H9 (cell line): ENCODE measurements around the gene CD200. TPM values are rescaled to one million over a fixed set of nuclear protein-coding genes. Genes with fewer than 3 reads are reported as not detected.

Source experiments
- DNase-seq: peaks from one replicate; pipeline ENCODE4 v3.0.0-alpha.2; 2017
- H2AFZ ChIP-seq: one replicate; pipeline ENCODE4 v1.6.1; 2013; ENCODE audit warnings: mild to moderate bottlenecking, low read length, control low read depth, moderate library complexity
- H2AK5ac ChIP-seq: 2 replicates; pipeline ENCODE4 v1.6.1; 2013; ENCODE audit warnings: low read length, control low read depth, mixed read lengths; ENCODE audit not compliant: insufficient read length
- H2BK120ac ChIP-seq: one replicate; pipeline ENCODE4 v1.6.1; 2013; ENCODE audit warnings: low read depth, mild to moderate bottlenecking, low read length, control low read depth, inconsistent platforms; ENCODE audit not compliant: poor library complexity, severe bottlenecking
- H2BK12ac ChIP-seq: 2 replicates; pipeline ENCODE4 v1.6.1; 2013; ENCODE audit warnings: low read length, control low read depth, mixed read lengths, low read depth; ENCODE audit not compliant: insufficient read length
- H2BK15ac ChIP-seq: 2 replicates; pipeline ENCODE4 v1.6.1; 2013; ENCODE audit warnings: low read depth, low read length, control low read depth
- H2BK20ac ChIP-seq: one replicate; pipeline ENCODE4 v1.6.1; 2013; ENCODE audit warnings: low read depth, mild to moderate bottlenecking, low read length, control low read depth, inconsistent platforms; ENCODE audit not compliant: poor library complexity, severe bottlenecking
- H2BK5ac ChIP-seq: 2 replicates; pipeline ENCODE4 v1.6.1; 2013; ENCODE audit warnings: low read length, control low read depth, mixed read lengths; ENCODE audit not compliant: insufficient read length
- H3K14ac ChIP-seq: 2 replicates; pipeline ENCODE4 v1.6.1; 2013; ENCODE audit warnings: low read length, control low read depth; ENCODE audit not compliant: insufficient read depth
- H3K18ac ChIP-seq: 2 replicates; pipeline ENCODE4 v1.6.1; 2013; ENCODE audit warnings: low read depth, mild to moderate bottlenecking, mixed read lengths, low read length, control low read depth; ENCODE audit not compliant: insufficient read length
- H3K23ac ChIP-seq: 2 replicates; pipeline ENCODE4 v1.6.1; 2013; ENCODE audit warnings: low read length, control low read depth, mixed read lengths, low read depth; ENCODE audit not compliant: insufficient read length
- H3K23me2 ChIP-seq: 2 replicates; pipeline ENCODE4 v1.6.1; 2013; ENCODE audit warnings: low read depth, mild to moderate bottlenecking, mixed read lengths, low read length, control low read depth; ENCODE audit not compliant: insufficient read length, poor library complexity, severe bottlenecking
- H3K27ac ChIP-seq: 2 replicates; pipeline ENCODE4 v1.5.1; 2013; ENCODE audit warnings: low read length, control low read depth, mixed read lengths, low read depth; ENCODE audit not compliant: insufficient read length
- H3K27me3 ChIP-seq: 2 replicates; pipeline ENCODE4 v1.6.1; 2013; ENCODE audit warnings: low read length, control low read depth, inconsistent platforms; ENCODE audit not compliant: insufficient read depth
- H3K4ac ChIP-seq: 2 replicates; pipeline ENCODE4 v1.6.1; 2013; ENCODE audit warnings: low read depth, mild to moderate bottlenecking, control low read depth, inconsistent platforms, low read length, moderate library complexity
- H3K4me1 ChIP-seq: 2 replicates; pipeline ENCODE4 v1.6.1; 2013; ENCODE audit warnings: low read length, control low read depth, inconsistent platforms; ENCODE audit not compliant: insufficient read depth
- H3K4me2 ChIP-seq: 2 replicates; pipeline ENCODE4 v1.6.1; 2013; ENCODE audit warnings: low read length, control low read depth, mixed read lengths; ENCODE audit not compliant: insufficient read length, insufficient read depth
- H3K56ac ChIP-seq: 2 replicates; pipeline ENCODE4 v1.6.1; 2013; ENCODE audit warnings: low read depth, mild to moderate bottlenecking, mixed read lengths, low read length, control low read depth; ENCODE audit not compliant: insufficient read length
- H3K79me1 ChIP-seq: 2 replicates; pipeline ENCODE4 v1.6.1; 2013; ENCODE audit warnings: low read depth, mild to moderate bottlenecking, moderate library complexity, low read length, control low read depth, inconsistent platforms; ENCODE audit not compliant: insufficient read depth, poor library complexity, severe bottlenecking
- H3K79me2 ChIP-seq: 2 replicates; pipeline ENCODE4 v1.6.1; 2013; ENCODE audit warnings: low read length, control low read depth, inconsistent platforms; ENCODE audit not compliant: insufficient read depth
- H3K9ac ChIP-seq: 2 replicates; pipeline ENCODE4 v1.6.1; 2013; ENCODE audit warnings: low read length, control low read depth, mixed read lengths; ENCODE audit not compliant: insufficient read length; ENCODE audit errors: extremely low read depth
- H3K9me3 ChIP-seq: one replicate; pipeline ENCODE4 v1.6.1; 2013; ENCODE audit warnings: low read depth, low read length, inconsistent platforms; ENCODE audit not compliant: control insufficient read depth
- H3T11ph ChIP-seq: one replicate; pipeline ENCODE4 v1.6.1; 2013; ENCODE audit warnings: mild to moderate bottlenecking, low read length, control low read depth, inconsistent platforms
- H4K20me1 ChIP-seq: one replicate; pipeline ENCODE4 v1.6.1; 2013; ENCODE audit not compliant: control insufficient read depth, insufficient read length, insufficient read depth
- H4K5ac ChIP-seq: 2 replicates; pipeline ENCODE4 v1.6.1; 2013; ENCODE audit warnings: low read depth, mild to moderate bottlenecking, mixed read lengths, low read length, control low read depth; ENCODE audit not compliant: insufficient read length
- H4K8ac ChIP-seq: replicated peaks from 2 replicates; pipeline ENCODE4 v1.6.1; 2013; ENCODE audit warnings: low read length, control low read depth, mixed read lengths, low read depth; ENCODE audit not compliant: insufficient read length
- H4K91ac ChIP-seq: 2 replicates; pipeline ENCODE4 v1.6.1; 2013; ENCODE audit warnings: low read depth, mild to moderate bottlenecking, moderate library complexity, mixed read lengths, low read length, control low read depth; ENCODE audit not compliant: insufficient read length
- H3K27ac Mint-ChIP-seq, 3 experiments: 2 replicates in 2 of 3; 3 replicates in 1 of 3; pipeline ENCODE4 v1.8.0; 2020 to 2021; ENCODE audit warnings: mixed read lengths in 3 of 3, mild to moderate bottlenecking in 1 of 3, moderate library complexity in 1 of 3
- H3K27me3 Mint-ChIP-seq: 2 replicates; pipeline ENCODE4 v1.8.0; 2021; ENCODE audit warnings: low read depth, mild to moderate bottlenecking, moderate library complexity, mixed read lengths
- H3K36me3 Mint-ChIP-seq, 3 experiments: 2 replicates in 2 of 3; 3 replicates in 1 of 3; pipeline ENCODE4 v1.8.0; 2020 to 2021; ENCODE audit warnings: low read depth in 3 of 3, mixed read lengths in 3 of 3; ENCODE audit not compliant: insufficient read depth in 1 of 3
- H3K4me1 Mint-ChIP-seq, 2 experiments: 2 replicates each; pipeline ENCODE4 v1.8.0; 2020; ENCODE audit warnings: mixed read lengths in 2 of 2
- H3K4me3 Mint-ChIP-seq, 2 experiments: 2 replicates in 1 of 2; 3 replicates in 1 of 2; pipeline ENCODE4 v1.8.0; 2020 to 2021; ENCODE audit warnings: mild to moderate bottlenecking in 2 of 2, mixed read lengths in 2 of 2, moderate library complexity in 1 of 2
- H3K9me3 Mint-ChIP-seq, 2 experiments: 2 replicates in 1 of 2; 3 replicates in 1 of 2; pipeline ENCODE4 v1.8.0; 2020; ENCODE audit warnings: mild to moderate bottlenecking in 2 of 2, mixed read lengths in 2 of 2, moderate library complexity in 1 of 2
- WGBS: extraction: QIAGEN DNeasy Blood & Tissue Kit; methylation state at CpG from one replicate; pipeline ENCODE4 v1.1.7; 2013; ENCODE audit warnings: missing lambda C conversion rate, low lambda C conversion rate, mixed read lengths; ENCODE audit not compliant: insufficient read length; ENCODE audit errors: extremely low coverage; 5-methylcytosine and 5-hydroxymethylcytosine counted together
- total RNA-seq: library from RNA; stranded (reverse); gene quantifications from 2 replicates; pipeline ENCODE4 v1.2.1, GENCODE V29; 2021
- TF ChIP-seq, protein P1 (sequence below): fragments of 200-600 bp; sonication (generic); conservative IDR thresholded peaks from 3 replicates; pipeline ENCODE4 v1.8.0; 2021; ENCODE audit warnings: antibody characterized with exemption, mild to moderate bottlenecking

Gene CD200
- total RNA-seq, 1 experiment from 2014 or later: 51.6 TPM

DNA sequence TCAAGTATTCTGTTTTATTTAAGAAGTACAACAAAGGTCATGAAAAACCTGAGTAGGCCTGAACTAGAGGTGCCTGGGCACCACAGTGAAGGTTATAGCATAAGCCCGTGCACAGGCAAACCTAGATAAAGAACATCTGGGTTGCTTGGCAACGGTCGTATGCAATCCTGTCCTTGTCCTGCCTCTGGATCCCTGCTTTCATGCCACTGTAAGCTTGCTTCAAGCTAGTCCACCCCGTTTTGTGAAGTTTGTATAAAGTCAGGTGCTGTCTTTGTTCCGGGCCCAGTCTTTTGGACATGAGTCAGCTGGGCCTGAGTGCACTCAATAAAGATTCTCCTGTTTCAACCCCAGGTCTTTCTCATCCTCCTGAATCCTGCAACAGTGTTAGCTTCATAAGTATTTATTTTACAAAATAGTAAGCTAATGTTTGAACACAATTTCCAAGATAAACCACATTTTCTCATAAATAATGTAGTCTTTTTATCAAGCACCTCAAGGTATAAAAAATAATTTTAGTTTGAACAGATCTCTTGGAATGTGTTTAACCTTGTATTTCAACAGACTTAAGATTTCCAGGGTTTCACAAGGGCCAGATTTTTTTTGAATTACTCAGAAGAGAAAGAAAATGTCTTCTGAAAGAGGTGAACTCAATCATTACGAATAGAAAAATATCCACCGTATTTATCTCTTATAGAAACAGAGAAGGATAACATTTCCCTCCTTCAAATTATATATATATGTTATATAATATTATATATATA lies 24.6 kb upstream of the CD200 start:
- H2BK120ac ChIP-seq: no peak overlapping the region
- Mint-ChIP-seq H3K9me3 (no peaks in the 10 kb centered on the region; a peak in 1 of 5 replicates), H3K4me3 (no peak overlapping the region), H3K36me3 (peaks cover 0 to 10% (median 7%) of the 10 kb centered on the region in 3 experiments; a peak in 2 of 7 replicates), H3K4me1 (peaks cover 17 to 24% of the 10 kb centered on the region in 2 experiments), H3K27ac (peak overlapping the region; percentile 47 to 94 (median 65); a peak in 3 of 7 replicates), H3K27me3 (no peaks in the 10 kb centered on the region)
- H3K4me1 ChIP-seq: peaks cover 7% of the 10 kb centered on the region; the same call in 1 of the 2 replicates
- H3K27ac ChIP-seq: no peak overlapping the region
- no peak overlapping the region for H3K56ac ChIP-seq
- no peak overlapping the region for H3K18ac ChIP-seq
- no peak overlapping the region for H2AK5ac ChIP-seq
- H3K23me2 ChIP-seq: peaks cover 6% of the 10 kb centered on the region
- H3K9me3 ChIP-seq: no peaks in the 10 kb centered on the region
- H3T11ph ChIP-seq: no peak overlapping the region
- no peak overlapping the region for H2BK5ac ChIP-seq
- no peak overlapping the region for H2BK15ac ChIP-seq
- no peaks in the 10 kb centered on the region for H3K79me1 ChIP-seq
- peak; percentile 45 for DNase-seq
- H3K27me3 ChIP-seq: no peaks in the 10 kb centered on the region
- no peak overlapping the region for H2AFZ ChIP-seq
- no peak overlapping the region for H2BK12ac ChIP-seq
- WGBS: no CpG with 5 or more reads among the region's 7 CpGs
- no peak overlapping the region for H2BK20ac ChIP-seq
- H4K8ac ChIP-seq: no peak overlapping the region
- H4K91ac ChIP-seq: no peak overlapping the region
- no peaks in the 10 kb centered on the region for H4K20me1 ChIP-seq
- H3K4ac ChIP-seq: no peak overlapping the region
- H3K9ac ChIP-seq: no peak overlapping the region
- H3K4me2 ChIP-seq: no peak overlapping the region
- H3K23ac ChIP-seq: no peak overlapping the region
- H4K5ac ChIP-seq: no peak overlapping the region
- TF ChIP-seq, protein P1, sequence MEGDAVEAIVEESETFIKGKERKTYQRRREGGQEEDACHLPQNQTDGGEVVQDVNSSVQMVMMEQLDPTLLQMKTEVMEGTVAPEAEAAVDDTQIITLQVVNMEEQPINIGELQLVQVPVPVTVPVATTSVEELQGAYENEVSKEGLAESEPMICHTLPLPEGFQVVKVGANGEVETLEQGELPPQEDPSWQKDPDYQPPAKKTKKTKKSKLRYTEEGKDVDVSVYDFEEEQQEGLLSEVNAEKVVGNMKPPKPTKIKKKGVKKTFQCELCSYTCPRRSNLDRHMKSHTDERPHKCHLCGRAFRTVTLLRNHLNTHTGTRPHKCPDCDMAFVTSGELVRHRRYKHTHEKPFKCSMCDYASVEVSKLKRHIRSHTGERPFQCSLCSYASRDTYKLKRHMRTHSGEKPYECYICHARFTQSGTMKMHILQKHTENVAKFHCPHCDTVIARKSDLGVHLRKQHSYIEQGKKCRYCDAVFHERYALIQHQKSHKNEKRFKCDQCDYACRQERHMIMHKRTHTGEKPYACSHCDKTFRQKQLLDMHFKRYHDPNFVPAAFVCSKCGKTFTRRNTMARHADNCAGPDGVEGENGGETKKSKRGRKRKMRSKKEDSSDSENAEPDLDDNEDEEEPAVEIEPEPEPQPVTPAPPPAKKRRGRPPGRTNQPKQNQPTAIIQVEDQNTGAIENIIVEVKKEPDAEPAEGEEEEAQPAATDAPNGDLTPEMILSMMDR: no peak
- no peaks in the 10 kb centered on the region for H3K79me2 ChIP-seq
- no peak overlapping the region for H3K14ac ChIP-seq
